ENCODE data around the gene ANLN.

DNA sequence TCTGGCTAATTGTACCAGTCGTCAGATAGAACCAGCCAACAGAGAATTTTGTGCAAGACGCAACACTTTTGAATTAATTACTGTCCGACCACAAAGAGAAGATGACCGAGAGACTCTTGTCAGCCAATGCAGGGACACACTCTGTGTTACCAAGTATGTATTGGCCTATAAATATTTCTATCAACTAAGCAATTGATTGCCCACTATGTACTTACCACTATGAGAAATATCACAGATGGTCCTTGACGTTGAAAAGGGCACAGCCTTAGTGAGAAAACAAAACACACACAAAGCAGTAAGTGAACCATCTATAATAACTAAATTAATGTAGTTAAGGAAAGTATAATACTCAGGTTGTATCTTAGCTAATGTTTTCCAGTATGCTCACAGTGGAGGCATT is 60.0 kb downstream of the ANLN start:
- TF ChIP-seq CTCF (IDR thresholded peaks at IDR 0.05; ENCODE audit: low read depth, low read length, missing input control): no peak
- TF ChIP-seq REST (IDR thresholded peaks at IDR 0.05): no peak
- no peak for TF ChIP-seq FOXA2 (IDR thresholded peaks at IDR 0.05)
- no peak for TF ChIP-seq MAX (IDR thresholded peaks at IDR 0.05)
- no peak for TF ChIP-seq RAD21 (IDR thresholded peaks at IDR 0.05)

Data from liver (tissue), 3 donors.